ENCODE results near the gene FAM98C. TPM values are rescaled to one million over a fixed set of nuclear protein-coding genes. Genes with fewer than 3 reads are reported as not detected.

Gene FAM98C
- total RNA-seq, 6 experiments from 2014 or later, result 7.6 to 19.8 (median 9.8) TPM

DNA sequence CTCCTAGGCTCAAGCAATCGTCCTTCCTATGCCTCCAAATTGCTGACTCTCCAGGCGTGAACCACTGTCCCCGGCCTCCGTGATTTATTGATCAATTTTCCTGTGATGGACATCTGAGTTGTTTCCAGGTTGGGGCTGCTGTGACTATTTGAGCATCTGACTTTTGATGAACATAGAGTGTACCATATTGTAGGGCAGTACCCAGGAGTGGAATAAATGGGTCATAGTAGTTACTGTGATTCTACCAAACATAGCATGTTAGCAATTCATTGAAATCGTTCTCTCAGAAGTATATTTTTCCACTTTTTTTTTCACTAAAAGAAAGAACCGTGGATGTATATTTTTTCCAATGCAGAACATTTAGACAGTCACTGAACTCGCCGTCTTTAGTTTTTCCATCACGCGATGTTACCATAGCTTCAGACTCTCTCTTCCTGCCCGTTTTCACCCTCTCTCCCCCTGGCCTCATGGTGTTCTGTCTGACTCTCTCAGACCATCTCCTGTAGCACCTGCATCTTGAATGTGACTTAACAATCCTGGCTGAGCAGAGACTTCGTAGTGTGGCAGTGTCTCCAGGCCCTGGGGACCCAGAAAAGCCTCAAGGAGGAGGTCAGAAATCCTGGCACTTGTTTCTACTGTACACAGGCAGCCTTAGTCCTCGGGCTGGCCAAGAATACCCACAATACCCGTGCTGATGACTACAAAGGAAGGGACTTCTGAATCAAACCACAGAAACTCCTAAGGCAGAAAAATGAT is 26.3 kb downstream of the FAM98C start:
- Histone ChIP-seq H3K27me3 (no peaks in the 10 kb centered on the region), H3K9me3 (no peaks in the 10 kb centered on the region), H3K36me3 (no peaks in the 10 kb centered on the region), H3K4me1 (no peaks in the 10 kb centered on the region), H3K4me3 (no peak overlapping the region), H3K27ac (no peak overlapping the region)
- no peak for TF ChIP-seq POLR2A (IDR thresholded peaks at IDR 0.05)
- TF ChIP-seq, protein P1, sequence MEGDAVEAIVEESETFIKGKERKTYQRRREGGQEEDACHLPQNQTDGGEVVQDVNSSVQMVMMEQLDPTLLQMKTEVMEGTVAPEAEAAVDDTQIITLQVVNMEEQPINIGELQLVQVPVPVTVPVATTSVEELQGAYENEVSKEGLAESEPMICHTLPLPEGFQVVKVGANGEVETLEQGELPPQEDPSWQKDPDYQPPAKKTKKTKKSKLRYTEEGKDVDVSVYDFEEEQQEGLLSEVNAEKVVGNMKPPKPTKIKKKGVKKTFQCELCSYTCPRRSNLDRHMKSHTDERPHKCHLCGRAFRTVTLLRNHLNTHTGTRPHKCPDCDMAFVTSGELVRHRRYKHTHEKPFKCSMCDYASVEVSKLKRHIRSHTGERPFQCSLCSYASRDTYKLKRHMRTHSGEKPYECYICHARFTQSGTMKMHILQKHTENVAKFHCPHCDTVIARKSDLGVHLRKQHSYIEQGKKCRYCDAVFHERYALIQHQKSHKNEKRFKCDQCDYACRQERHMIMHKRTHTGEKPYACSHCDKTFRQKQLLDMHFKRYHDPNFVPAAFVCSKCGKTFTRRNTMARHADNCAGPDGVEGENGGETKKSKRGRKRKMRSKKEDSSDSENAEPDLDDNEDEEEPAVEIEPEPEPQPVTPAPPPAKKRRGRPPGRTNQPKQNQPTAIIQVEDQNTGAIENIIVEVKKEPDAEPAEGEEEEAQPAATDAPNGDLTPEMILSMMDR (IDR thresholded peaks at IDR 0.05), result no peak
- ATAC-seq (no peak), DNase-seq (no peak)
- intact Hi-C loops (cut with DNase I), result no loop called here
- WGBS (ENCODE audit: insufficient coverage, low coverage, low lambda C conversion rate, missing lambda C conversion rate), result 36% methylated on average over 14 of the region's 14 CpGs

DNA sequence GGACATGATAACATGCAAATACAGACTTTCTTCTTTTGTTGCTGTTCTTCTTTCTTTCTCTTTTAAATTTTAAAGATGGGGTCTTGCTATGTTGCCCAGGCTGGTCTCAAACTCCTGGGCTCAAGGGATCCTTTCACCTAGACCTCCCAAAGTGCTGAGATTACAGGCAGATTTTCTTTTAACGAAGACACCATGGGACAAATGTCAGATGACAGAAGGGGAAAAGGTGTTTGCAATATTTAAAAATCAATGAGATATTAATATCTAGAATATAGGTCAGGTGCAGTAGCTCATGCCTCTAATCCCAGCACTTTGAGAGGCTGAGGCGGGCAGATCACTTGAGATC is 26.9 kb downstream of the FAM98C start:
- intact Hi-C loops (cut with DNase I), result no loop called here
- DNase-seq (no peak), ATAC-seq (no peak)
- H3K9me3 ChIP-seq, result no peaks in the 10 kb centered on the region
- TF ChIP-seq, protein P1 (IDR thresholded peaks at IDR 0.05), result no peak
- TF ChIP-seq POLR2A (IDR thresholded peaks at IDR 0.05), result no peak
- WGBS (ENCODE audit: insufficient coverage, low coverage, low lambda C conversion rate, missing lambda C conversion rate), result 62% methylated on average over 2 of the region's 2 CpGs
- no peaks in the 10 kb centered on the region for H3K4me1 ChIP-seq
- no peak overlapping the region for H3K4me3 ChIP-seq
- H3K36me3 ChIP-seq, result no peaks in the 10 kb centered on the region
- no peak overlapping the region for H3K27ac ChIP-seq
- peaks cover 3 to 4% of the 10 kb centered on the region in 2 donors for H3K27me3 ChIP-seq

DNA sequence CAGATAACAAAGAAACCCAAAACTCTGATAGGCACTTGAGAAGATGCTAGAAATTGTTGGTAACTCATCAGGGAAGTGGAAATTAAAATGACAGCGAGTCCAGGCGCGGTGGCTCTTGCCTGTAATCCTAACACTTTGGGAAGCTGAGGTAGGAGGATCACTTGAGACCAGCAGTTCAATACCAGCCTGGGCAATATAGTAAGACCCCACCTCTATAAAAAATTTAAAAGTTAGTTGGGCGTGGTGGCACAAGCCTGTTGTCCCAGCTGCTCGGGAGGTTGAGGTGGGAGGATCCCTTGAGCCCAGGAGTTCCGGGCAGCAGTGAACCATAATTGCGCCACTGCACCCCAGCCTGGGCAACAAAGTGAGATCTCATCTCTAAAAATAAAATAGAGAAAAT is 28.0 kb downstream of the FAM98C start:
- 79% methylated on average over 4 of the region's 7 CpGs for WGBS (ENCODE audit: insufficient coverage, low coverage, low lambda C conversion rate, missing lambda C conversion rate)
- Histone ChIP-seq H3K9me3 (no peaks in the 10 kb centered on the region), H3K4me1 (no peaks in the 10 kb centered on the region), H3K4me3 (no peak overlapping the region), H3K36me3 (no peaks in the 10 kb centered on the region), H3K27ac (no peak overlapping the region), H3K27me3 (peaks cover 4 to 7% of the 10 kb centered on the region in 2 donors)
- DNase-seq, result no peak
- TF ChIP-seq POLR2A (IDR thresholded peaks at IDR 0.05), result no peak
- TF ChIP-seq, protein P1 (IDR thresholded peaks at IDR 0.05), result no peak
- no peak for ATAC-seq
- intact Hi-C loops (cut with DNase I), result no loop called here

DNA sequence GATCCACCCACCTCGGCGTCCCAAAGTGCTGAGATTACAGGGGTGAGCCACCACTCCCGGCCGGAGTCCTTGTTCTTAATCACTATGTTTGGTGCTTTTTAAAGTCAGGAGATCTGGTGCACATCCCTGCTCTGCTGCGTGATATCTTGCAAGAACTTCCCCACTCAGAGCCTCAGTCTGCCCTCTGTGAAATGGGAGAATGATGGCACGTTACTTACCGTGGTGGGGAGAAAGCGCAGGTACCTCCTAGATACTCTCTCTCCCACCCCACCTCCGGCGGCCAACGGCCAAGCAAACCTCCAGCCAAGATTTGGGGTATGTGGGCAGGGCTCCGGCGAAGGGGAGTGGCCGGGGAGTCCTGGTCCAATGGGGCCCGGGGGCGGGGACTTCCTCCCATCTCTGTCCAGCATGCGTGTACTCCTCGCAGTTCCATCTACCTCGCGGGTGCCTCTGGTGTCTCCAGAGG is 30.4 kb downstream of the FAM98C start, which contains the start of gene RYR1:
Gene RYR1, plus strand, starts transcription at position 424 of the 466 bp plus-strand sequence. CDS start 139 bp downstream, outside the sequence.
- Histone ChIP-seq H3K27me3 (peaks cover 4 to 7% of the 10 kb centered on the region in 2 donors), H3K9me3 (no peaks in the 10 kb centered on the region), H3K4me3 (no peak within 1 kb of the TSS), H3K27ac (no peak within 1 kb of the TSS), H3K36me3 (no peaks in the 10 kb centered on the region), H3K4me1 (no peaks in the 10 kb centered on the region)
- DNase-seq, result peak in 2 of 3 donors; percentile 57 to 73
- whole genome bisulfite sequencing (ENCODE audit: insufficient coverage, low coverage, low lambda C conversion rate, missing lambda C conversion rate), result 17% methylated on average over 10 of the region's 20 CpGs
- intact Hi-C loops (cut with DNase I), result no loop called here
- peak; percentile 61 to 76 (median 71) for ATAC-seq
- no peak for TF ChIP-seq POLR2A (IDR thresholded peaks at IDR 0.05)
- TF ChIP-seq, protein P1 (IDR thresholded peaks at IDR 0.05), result no peak

All from right lobe of liver (tissue), 6 donors.